Measurements from ENCODE around the gene SLCO3A1.

- no peak for TF ChIP-seq CTCF (IDR thresholded peaks at IDR 0.05; ENCODE audit: low read depth, low read length, missing input control)
- TF ChIP-seq GABPA (IDR thresholded peaks at IDR 0.05 in 1 of 2, conservative IDR thresholded peaks at IDR 0.05 in 1 of 2), result no peak
- no peak for TF ChIP-seq REST (IDR thresholded peaks at IDR 0.05)
- no peak for TF ChIP-seq JUND (IDR thresholded peaks at IDR 0.05)
- TF ChIP-seq RAD21 (IDR thresholded peaks at IDR 0.05), result no peak
- TF ChIP-seq SP1 (IDR thresholded peaks at IDR 0.05), result no peak
Measured at GRCh38 chr15:91844341-91844740, 9.2 kb upstream of the SLCO3A1 start.
